ENCODE measurements around the gene SRSF7. TPM values are rescaled to one million over a fixed set of nuclear protein-coding genes. Genes with fewer than 3 reads are reported as not detected.
A peak's percentile ranks its signal among the peaks of the same experiment; 100 is the strongest.
"Not testable (repeated sequence)": the region's sequence is repeated elsewhere in the genome, so short reads cannot be mapped to it uniquely, and the experiment has no call there.

The SRSF7 gene
- total RNA-seq, 5 donors from 2014 or later (not counting 1 experiment from before 2014, with no cell fraction given), result 252 to 649 (median 265) TPM

DNA sequence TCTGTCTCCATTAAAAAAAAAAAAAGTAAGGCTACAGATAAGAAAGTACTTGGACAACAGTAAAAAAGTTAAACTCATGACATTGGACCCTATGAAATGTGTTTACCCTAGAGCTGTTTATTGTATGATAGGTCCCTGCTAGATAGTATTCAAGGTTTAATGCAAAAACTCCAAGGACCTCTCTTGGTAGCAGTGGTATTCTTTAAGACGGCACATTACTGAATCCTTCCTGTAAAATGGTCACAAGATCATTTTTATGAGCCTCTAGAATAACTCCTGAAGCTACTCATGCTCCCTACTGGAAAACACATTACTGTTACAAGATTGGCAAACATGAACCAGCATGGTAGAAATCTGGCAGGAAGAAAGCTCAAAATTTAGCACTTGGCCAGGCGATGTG lies 46.5 kb downstream of the SRSF7 start:
- CTCF ChIA-PET, result interaction anchor here in 1 of 2 donors (0.7 to 1.2 kb wide), 2 partner anchors 11 to 66 kb away, joined by 3 to 4 read pairs; no protein-coding TSS in a partner anchor
- Mint-ChIP-seq H3K9me3 (peaks cover 0 to 7% (median 0%) of the 10 kb centered on the region in 3 donors), H3K36me3 (peaks cover 37% of the 10 kb centered on the region), H3K27ac (peak overlapping the region; percentile 19 to 39), H3K4me1 (peaks cover 55 to 69% (median 58%) of the 10 kb centered on the region in 3 donors), H3K4me3 (no peak overlapping the region), H3K27me3 (no peaks in the 10 kb centered on the region)
- H3K36me3 ChIP-seq (ENCODE audit: control insufficient read depth in 2 of 2, extremely low read depth in 1 of 2, insufficient read depth in 1 of 2, low read length in 1 of 2), result peaks cover 0 to 3% of the 10 kb centered on the region in 2 donors
- DNase-seq, result no peak
- H3K27me3 ChIP-seq (replicated peaks in 1 of 2; ENCODE audit: control insufficient read depth in 2 of 2, extremely low read depth in 1 of 2, insufficient read depth in 2 of 2, low read length in 1 of 2), result no peaks in the 10 kb centered on the region
- POLR2A ChIA-PET, result interaction anchor here in 1 of 2 donors (0.5 to 0.7 kb wide), 3 partner anchors 30 to 43 kb away, joined by 3 to 5 read pairs (median 4); no protein-coding TSS in a partner anchor
- no peak overlapping the region for H3K4me3 ChIP-seq (ENCODE audit: control insufficient read depth in 1 of 2, extremely low read depth in 1 of 2, low read length in 1 of 2)
- H3K4me1 ChIP-seq (ENCODE audit: control insufficient read depth in 1 of 2, extremely low read depth in 1 of 2, insufficient read depth in 2 of 2, low read length in 2 of 2), result peaks cover 9 to 38% of the 10 kb centered on the region in 2 experiments
- 100% methylated on average over 1 of the region's 2 CpGs for WGBS (ENCODE audit: insufficient coverage)
- H3K27ac ChIP-seq (ENCODE audit: low read length), result no peak overlapping the region
- ATAC-seq (replicated peaks in 1 of 4), result no peak
- H3K9me3 ChIP-seq, result no peaks in the 10 kb centered on the region

DNA sequence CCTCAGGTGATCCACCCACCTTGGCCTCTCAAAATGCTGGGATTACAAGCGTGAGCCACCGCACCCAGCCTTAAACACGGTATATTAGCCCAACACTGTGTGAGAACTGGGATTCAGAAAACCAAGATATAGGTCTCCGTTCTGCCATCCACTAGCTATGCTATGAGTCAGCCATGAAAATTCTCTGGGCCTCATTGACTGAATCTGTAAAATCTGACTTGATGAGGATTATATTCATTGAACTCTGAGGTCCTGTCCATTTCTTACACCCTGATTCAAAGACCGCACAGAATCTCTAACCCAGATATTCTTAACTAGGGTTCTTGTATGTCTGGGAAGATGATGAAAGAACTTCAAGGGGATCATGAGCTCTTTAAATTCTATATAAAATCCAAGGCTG lies 47.8 kb downstream of the SRSF7 start:
- POLR2A ChIA-PET, result interaction anchor here (0.6 to 1.6 kb wide), 3 partner anchors 16 to 1789 kb away, joined by 3 to 7 read pairs (median 3); no protein-coding TSS in a partner anchor
- H3K4me1 ChIP-seq (ENCODE audit: control insufficient read depth in 1 of 2, extremely low read depth in 1 of 2, insufficient read depth in 2 of 2, low read length in 2 of 2), result peaks cover 0 to 34% of the 10 kb centered on the region in 2 experiments
- 95% methylated on average over 3 of the region's 5 CpGs for WGBS (ENCODE audit: insufficient coverage)

DNA sequence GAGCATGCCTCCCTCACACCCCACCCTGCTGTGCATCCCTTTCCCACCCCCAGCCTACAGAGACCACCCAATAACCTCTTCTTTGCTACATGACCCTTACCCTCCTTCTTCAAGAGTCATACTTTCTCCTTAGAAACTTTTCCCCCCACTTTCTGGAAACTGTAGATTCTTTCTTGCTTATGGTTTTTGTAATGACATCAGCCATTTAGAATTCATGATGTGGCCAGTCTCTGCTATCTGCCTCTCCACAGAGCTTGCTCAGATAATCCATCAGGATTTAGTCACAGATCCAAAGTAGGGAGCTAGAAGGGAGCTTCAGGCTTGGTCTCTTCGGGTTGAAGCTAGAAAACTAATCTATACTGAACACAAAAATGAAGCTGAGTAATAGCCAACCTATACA lies 48.7 kb downstream of the SRSF7 start:
- Mint-ChIP-seq H3K4me3 (peak overlapping the region in 1 of 3 donors; percentile 35), H3K36me3 (peaks cover 39% of the 10 kb centered on the region), H3K4me1 (peaks cover 41 to 66% (median 52%) of the 10 kb centered on the region in 3 donors), H3K27ac (peak overlapping the region; percentile 83 to 89), H3K9me3 (peaks cover 0 to 7% (median 0%) of the 10 kb centered on the region in 3 donors), H3K27me3 (no peaks in the 10 kb centered on the region)
- DNase-seq (no peak), ATAC-seq (replicated peaks in 1 of 4) (no peak)
- no peak overlapping the region for H3K4me3 ChIP-seq (ENCODE audit: control insufficient read depth in 1 of 2, extremely low read depth in 1 of 2, low read length in 1 of 2)
- H3K36me3 ChIP-seq (ENCODE audit: control insufficient read depth in 2 of 2, extremely low read depth in 1 of 2, insufficient read depth in 1 of 2, low read length in 1 of 2), result peaks cover 0 to 3% of the 10 kb centered on the region in 2 donors
- peak overlapping the region; percentile 91 for H3K27ac ChIP-seq (ENCODE audit: low read length)
- WGBS (ENCODE audit: insufficient coverage), result no CpG with 5 or more reads among the region's 1 CpG
- POLR2A ChIA-PET, result interaction anchor here in 1 of 2 donors (1.6 kb wide), 1 partner anchor 16 kb away, joined by 7 read pairs; no protein-coding TSS in a partner anchor
- CTCF ChIA-PET, result interaction anchor here in 1 of 2 donors (1.0 to 2.0 kb wide), 2 partner anchors 12 to 121 kb away, joined by 4 to 7 read pairs; no protein-coding TSS in a partner anchor
- H3K9me3 ChIP-seq, result no peaks in the 10 kb centered on the region
- peaks cover 0 to 34% of the 10 kb centered on the region in 2 experiments for H3K4me1 ChIP-seq (ENCODE audit: control insufficient read depth in 1 of 2, extremely low read depth in 1 of 2, insufficient read depth in 2 of 2, low read length in 2 of 2)
- no peaks in the 10 kb centered on the region for H3K27me3 ChIP-seq (replicated peaks in 1 of 2; ENCODE audit: control insufficient read depth in 2 of 2, extremely low read depth in 1 of 2, insufficient read depth in 2 of 2, low read length in 1 of 2)

More for the DNA sequence above, 47.8 kb downstream of the SRSF7 start:
- H3K36me3 Mint-ChIP-seq, result peaks cover 37% of the 10 kb centered on the region
- not testable (repeated sequence) for H3K9me3 ChIP-seq; H3K4me3 ChIP-seq (ENCODE audit: control insufficient read depth in 1 of 2, extremely low read depth in 1 of 2, low read length in 1 of 2); H3K27me3 ChIP-seq (replicated peaks in 1 of 2; ENCODE audit: control insufficient read depth in 2 of 2, extremely low read depth in 1 of 2, insufficient read depth in 2 of 2, low read length in 1 of 2); H3K36me3 ChIP-seq (ENCODE audit: control insufficient read depth in 2 of 2, extremely low read depth in 1 of 2, insufficient read depth in 1 of 2, low read length in 1 of 2); H3K9me3 Mint-ChIP-seq; ATAC-seq (replicated peaks in 1 of 4); H3K4me3 Mint-ChIP-seq; H3K27me3 Mint-ChIP-seq; H3K27ac ChIP-seq (ENCODE audit: low read length); DNase-seq
- peak overlapping the region in 1 of 2 donors; percentile 34 for H3K27ac Mint-ChIP-seq
- CTCF ChIA-PET, result interaction anchor here in 1 of 2 donors (0.6 to 2.0 kb wide), 4 partner anchors 10 to 122 kb away, joined by 3 to 7 read pairs (median 4); no protein-coding TSS in a partner anchor
- peaks cover 41 to 64% (median 51%) of the 10 kb centered on the region in 3 donors for H3K4me1 Mint-ChIP-seq

DNA sequence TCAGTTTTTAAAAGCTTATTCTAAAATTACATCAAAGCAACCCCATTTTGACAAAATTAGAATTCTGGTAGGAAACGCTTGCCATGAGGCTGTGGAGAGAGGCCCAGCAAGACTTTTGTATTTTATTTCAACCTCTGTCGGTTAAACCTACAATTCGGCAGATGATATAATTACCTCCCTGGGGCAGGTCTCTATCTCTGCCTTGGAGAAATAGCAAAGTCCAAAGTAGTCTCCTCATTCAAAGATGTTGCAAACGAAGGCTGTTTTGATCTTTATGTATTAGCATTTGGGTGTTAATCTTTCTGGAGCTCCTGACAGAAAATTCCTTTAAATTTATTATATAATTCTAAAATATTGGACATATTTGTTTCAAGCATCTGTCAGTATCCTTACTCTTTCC lies 49.6 kb downstream of the SRSF7 start:
- DNase-seq (no peak), ATAC-seq (replicated peaks in 1 of 4) (no peak)
- no peaks in the 10 kb centered on the region for H3K27me3 Mint-ChIP-seq
- ChIA-PET POLR2A (interaction anchor here in 1 of 2 donors (0.7 kb wide), 1 partner anchor 50 kb away, joined by 4 read pairs; the partner anchor contains the start of gene SRSF7), CTCF (interaction anchor here (1.0 to 1.3 kb wide), 4 partner anchors 22 to 120 kb away, joined by 3 to 5 read pairs (median 3); no protein-coding TSS in a partner anchor)
- peaks cover 0 to 7% (median 0%) of the 10 kb centered on the region in 3 donors for H3K9me3 Mint-ChIP-seq
- peaks cover 0 to 37% of the 10 kb centered on the region in 2 experiments for H3K4me1 ChIP-seq (ENCODE audit: control insufficient read depth in 1 of 2, extremely low read depth in 1 of 2, insufficient read depth in 2 of 2, low read length in 2 of 2)
- no peaks in the 10 kb centered on the region for H3K36me3 ChIP-seq (ENCODE audit: control insufficient read depth in 2 of 2, extremely low read depth in 1 of 2, insufficient read depth in 1 of 2, low read length in 1 of 2)
- no peaks in the 10 kb centered on the region for H3K9me3 ChIP-seq
- H3K4me1 Mint-ChIP-seq, result peaks cover 41 to 65% (median 52%) of the 10 kb centered on the region in 3 donors
- peaks cover 36% of the 10 kb centered on the region for H3K36me3 Mint-ChIP-seq
- H3K27ac ChIP-seq (ENCODE audit: low read length), result peak overlapping the region; percentile 91
- no peak overlapping the region for H3K4me3 ChIP-seq (ENCODE audit: control insufficient read depth in 1 of 2, extremely low read depth in 1 of 2, low read length in 1 of 2)
- H3K27me3 ChIP-seq (replicated peaks in 1 of 2; ENCODE audit: control insufficient read depth in 2 of 2, extremely low read depth in 1 of 2, insufficient read depth in 2 of 2, low read length in 1 of 2), result no peaks in the 10 kb centered on the region
- peak overlapping the region; percentile 91 to 97 for H3K27ac Mint-ChIP-seq
- H3K4me3 Mint-ChIP-seq, result peak overlapping the region; percentile 17 to 39 (median 34)
- WGBS (ENCODE audit: insufficient coverage), result 100% methylated on average over 1 of the region's 4 CpGs

DNA sequence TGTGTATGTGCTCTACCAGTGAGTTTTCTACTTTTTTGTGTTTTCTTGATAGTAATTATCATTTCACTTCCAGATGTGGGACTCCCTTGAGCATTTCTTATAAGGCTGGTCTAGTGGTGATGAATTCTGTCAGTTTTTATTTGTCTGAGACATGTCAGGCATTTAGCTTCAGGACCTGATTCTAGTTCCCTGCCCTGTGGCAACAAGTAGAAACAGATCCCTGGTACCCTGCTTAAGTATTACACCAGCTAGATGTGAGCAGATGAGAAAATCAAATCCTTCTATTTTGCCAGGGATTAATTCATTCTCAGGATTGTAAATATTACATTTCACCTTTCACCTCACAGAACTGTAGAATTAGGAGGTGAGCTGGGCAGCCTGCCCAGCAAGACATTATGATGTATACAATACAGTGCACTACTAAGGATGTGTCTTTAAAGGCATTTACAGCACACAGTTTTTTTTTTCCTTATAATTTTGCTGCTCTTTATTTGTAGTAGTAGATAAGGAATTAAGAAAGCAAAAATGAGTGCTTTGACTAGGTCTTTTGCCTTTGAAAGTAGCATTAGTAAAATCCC lies 50.2 kb downstream of the SRSF7 start:
- H3K36me3 Mint-ChIP-seq, result peaks cover 36% of the 10 kb centered on the region
- ChIA-PET POLR2A (interaction anchor here in 1 of 2 donors (0.7 to 0.8 kb wide), 2 partner anchors 48 to 50 kb away, joined by 3 to 4 read pairs; partner anchors contain the start of gene SRSF7), CTCF (interaction anchor here (0.6 to 1.3 kb wide), 5 partner anchors 23 to 119 kb away, joined by 3 to 5 read pairs (median 3); no protein-coding TSS in a partner anchor)

More for the DNA sequence above, 50.2 kb downstream of the SRSF7 start:
- Mint-ChIP-seq H3K4me3 (peak overlapping the region; percentile 34 to 72 (median 49)), H3K9me3 (peaks cover 0 to 7% (median 0%) of the 10 kb centered on the region in 3 donors), H3K27ac (peak overlapping the region; percentile 91 to 97), H3K4me1 (peaks cover 43 to 67% (median 54%) of the 10 kb centered on the region in 3 donors), H3K27me3 (no peaks in the 10 kb centered on the region)
- Histone ChIP-seq H3K36me3 (ENCODE audit: control insufficient read depth in 2 of 2, extremely low read depth in 1 of 2, insufficient read depth in 1 of 2, low read length in 1 of 2) (no peaks in the 10 kb centered on the region), H3K4me1 (ENCODE audit: control insufficient read depth in 1 of 2, extremely low read depth in 1 of 2, insufficient read depth in 2 of 2, low read length in 2 of 2) (peaks cover 0 to 41% of the 10 kb centered on the region in 2 experiments), H3K27me3 (replicated peaks in 1 of 2; ENCODE audit: control insufficient read depth in 2 of 2, extremely low read depth in 1 of 2, insufficient read depth in 2 of 2, low read length in 1 of 2) (no peaks in the 10 kb centered on the region), H3K9me3 (no peaks in the 10 kb centered on the region), H3K4me3 (ENCODE audit: control insufficient read depth in 1 of 2, extremely low read depth in 1 of 2, low read length in 1 of 2) (no peak overlapping the region), H3K27ac (ENCODE audit: low read length) (peak overlapping the region; percentile 91)
- DNase-seq (no peak), ATAC-seq (replicated peaks in 1 of 4) (no peak)

Measured in T-cell (primary cell).